Measurements from ENCODE around the gene GNG14. TPM values are rescaled to one million over a fixed set of nuclear protein-coding genes. Genes with fewer than 3 reads are reported as not detected.

The GNG14 gene
- total RNA-seq, 1 experiment from 2014 or later = not detected

DNA sequence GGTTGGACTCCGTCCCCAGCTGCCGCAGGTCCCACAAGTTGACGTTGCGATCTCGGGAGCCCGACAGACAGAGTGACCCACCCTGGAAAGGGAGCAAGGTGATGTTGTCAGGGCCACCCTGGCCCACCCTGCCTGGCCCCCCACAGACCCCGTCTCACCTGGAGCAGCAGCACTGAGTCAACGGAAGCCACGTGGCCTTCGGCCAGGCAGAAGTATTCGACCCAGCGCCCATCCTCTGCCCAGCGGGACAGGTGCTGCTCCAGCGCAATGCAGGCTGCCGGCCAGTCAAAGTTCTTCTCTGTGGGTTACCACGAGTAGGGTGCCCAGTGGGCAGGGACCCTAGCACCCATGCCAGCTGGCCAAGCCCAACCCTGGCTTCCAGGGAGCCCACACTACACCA lies 6.8 kb downstream of the GNG14 start:
- Histone ChIP-seq H3K27me3 (ENCODE audit: insufficient read depth, low read depth) (no peaks in the 10 kb centered on the region), H4K20me1 (ENCODE audit: insufficient read depth) (no peaks in the 10 kb centered on the region), H3K4me2 (peak overlapping the region; percentile 95), H3K9me3 (ENCODE audit: insufficient read depth, low read depth) (no peaks in the 10 kb centered on the region), H3K36me3 (ENCODE audit: low read depth) (no peaks in the 10 kb centered on the region; the same call in 1 of the 2 replicates), H3K4me1 (replicated peaks; ENCODE audit: insufficient read depth) (peaks cover 8% of the 10 kb centered on the region; the same call in 1 of the 2 replicates), H3F3A (ENCODE audit: insufficient read depth, low read depth) (peaks cover 35% of the 10 kb centered on the region; the same call in 1 of the 2 replicates), H2AFZ (no peak overlapping the region), H3K4me3 (no peak overlapping the region; the same call in 1 of the 2 replicates), H3K79me2 (ENCODE audit: low read depth) (peaks cover 26% of the 10 kb centered on the region), H3K9me2 (ENCODE audit: insufficient read depth) (no peaks in the 10 kb centered on the region), H3K27ac (no peak overlapping the region)
- POLR2A ChIA-PET (ENCODE audit: unreplicated experiment) = interaction anchor here (0.7 kb wide), 1 partner anchor 41 kb away, joined by 12 read pairs; no protein-coding TSS in a partner anchor
- CTCF ChIA-PET = interaction anchor here (0.6 kb wide), 1 partner anchor 102 kb away, joined by 3 read pairs; no protein-coding TSS in a partner anchor
- BruUV-seq (replicated peaks) = no TSS peak
- intact Hi-C loops (cut with micrococcal nuclease; ENCODE audit: unreplicated experiment) = no loop called here
- TF ChIP-seq EZH2 (IDR thresholded peaks at IDR 0.05; ENCODE audit: low read depth) = no peak
- TF ChIP-seq, protein P1, sequence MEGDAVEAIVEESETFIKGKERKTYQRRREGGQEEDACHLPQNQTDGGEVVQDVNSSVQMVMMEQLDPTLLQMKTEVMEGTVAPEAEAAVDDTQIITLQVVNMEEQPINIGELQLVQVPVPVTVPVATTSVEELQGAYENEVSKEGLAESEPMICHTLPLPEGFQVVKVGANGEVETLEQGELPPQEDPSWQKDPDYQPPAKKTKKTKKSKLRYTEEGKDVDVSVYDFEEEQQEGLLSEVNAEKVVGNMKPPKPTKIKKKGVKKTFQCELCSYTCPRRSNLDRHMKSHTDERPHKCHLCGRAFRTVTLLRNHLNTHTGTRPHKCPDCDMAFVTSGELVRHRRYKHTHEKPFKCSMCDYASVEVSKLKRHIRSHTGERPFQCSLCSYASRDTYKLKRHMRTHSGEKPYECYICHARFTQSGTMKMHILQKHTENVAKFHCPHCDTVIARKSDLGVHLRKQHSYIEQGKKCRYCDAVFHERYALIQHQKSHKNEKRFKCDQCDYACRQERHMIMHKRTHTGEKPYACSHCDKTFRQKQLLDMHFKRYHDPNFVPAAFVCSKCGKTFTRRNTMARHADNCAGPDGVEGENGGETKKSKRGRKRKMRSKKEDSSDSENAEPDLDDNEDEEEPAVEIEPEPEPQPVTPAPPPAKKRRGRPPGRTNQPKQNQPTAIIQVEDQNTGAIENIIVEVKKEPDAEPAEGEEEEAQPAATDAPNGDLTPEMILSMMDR (conservative IDR thresholded peaks at IDR 0.05) = no peak
- DNase-seq = no peak

DNA sequence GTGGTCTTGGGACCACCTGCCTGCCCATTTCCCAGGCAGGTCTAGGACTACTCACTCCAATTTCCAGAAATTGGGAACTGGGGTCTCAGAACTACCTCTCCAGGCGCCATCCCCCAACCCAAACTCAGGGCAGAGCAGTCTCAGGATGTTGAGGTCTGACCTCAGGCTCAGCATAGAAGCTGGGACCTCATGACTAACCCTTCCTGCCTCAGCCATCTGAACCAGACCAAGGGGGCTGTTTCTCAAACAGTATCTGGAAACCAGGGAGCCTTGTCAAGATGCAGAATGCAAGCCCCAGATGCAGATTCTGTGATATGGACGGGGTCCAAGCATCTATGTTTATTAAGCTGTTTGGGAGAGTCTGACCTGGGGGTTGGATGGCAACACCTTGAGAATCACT lies 7.3 kb downstream of the GNG14 start:
- no peak overlapping the region for H2AFZ ChIP-seq
- H3K27me3 ChIP-seq (ENCODE audit: insufficient read depth, low read depth) = no peaks in the 10 kb centered on the region
- peaks cover 36% of the 10 kb centered on the region; the same call in 1 of the 2 replicates for H3F3A ChIP-seq (ENCODE audit: insufficient read depth, low read depth)
- peak overlapping the region; percentile 95 for H3K4me2 ChIP-seq
- intact Hi-C loops (cut with micrococcal nuclease; ENCODE audit: unreplicated experiment) = no loop called here
- H3K4me3 ChIP-seq = peak overlapping the region; percentile 72
- ChIA-PET CTCF (interaction anchor here (0.6 kb wide), 1 partner anchor 101 kb away, joined by 3 read pairs; no protein-coding TSS in a partner anchor), POLR2A (ENCODE audit: unreplicated experiment) (no interaction called here)
- H3K9me3 ChIP-seq (ENCODE audit: insufficient read depth, low read depth) = no peaks in the 10 kb centered on the region
- H3K36me3 ChIP-seq (ENCODE audit: low read depth) = no peaks in the 10 kb centered on the region; the same call in 1 of the 2 replicates
- no TSS peak for BruUV-seq (replicated peaks)
- H3K4me1 ChIP-seq (replicated peaks; ENCODE audit: insufficient read depth) = peaks cover 8% of the 10 kb centered on the region; the same call in 1 of the 2 replicates
- H3K79me2 ChIP-seq (ENCODE audit: low read depth) = peaks cover 26% of the 10 kb centered on the region
- no peak overlapping the region for H3K27ac ChIP-seq
- no peaks in the 10 kb centered on the region for H3K9me2 ChIP-seq (ENCODE audit: insufficient read depth)
- no peak for DNase-seq
- TF ChIP-seq, protein P1 (conservative IDR thresholded peaks at IDR 0.05) = no peak
- no peak for TF ChIP-seq EZH2 (IDR thresholded peaks at IDR 0.05; ENCODE audit: low read depth)
- no peaks in the 10 kb centered on the region for H4K20me1 ChIP-seq (ENCODE audit: insufficient read depth)

DNA sequence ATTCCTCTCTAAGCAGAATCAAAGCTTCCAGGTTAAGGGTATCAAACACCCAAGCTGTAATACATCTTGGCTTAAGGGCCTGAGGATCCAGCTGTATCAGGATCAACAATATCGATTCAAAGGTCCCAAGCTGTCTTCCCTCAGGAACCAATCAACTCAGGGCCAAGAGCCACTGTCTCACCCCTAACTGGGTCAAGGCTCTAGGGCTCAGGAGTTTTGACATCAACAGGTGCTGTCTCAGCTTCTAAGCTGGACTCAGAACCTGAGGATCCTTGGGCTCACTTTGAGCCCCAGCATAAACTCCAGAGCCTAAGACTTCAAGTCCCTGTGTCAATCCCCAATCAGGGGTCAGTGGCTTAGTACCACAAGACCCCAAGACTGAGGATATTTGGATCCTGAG lies 7.7 kb downstream of the GNG14 start:
- TSS peak; percentile 10 for BruUV-seq (replicated peaks)
- DNase-seq = no peak
- ChIA-PET POLR2A (ENCODE audit: unreplicated experiment) (no interaction called here), CTCF (no interaction called here)
- Histone ChIP-seq H3K9me2 (ENCODE audit: insufficient read depth) (no peaks in the 10 kb centered on the region), H3K27ac (no peak overlapping the region), H3K9me3 (ENCODE audit: insufficient read depth, low read depth) (no peaks in the 10 kb centered on the region), H3K79me2 (ENCODE audit: low read depth) (peaks cover 26% of the 10 kb centered on the region), H3K4me1 (replicated peaks; ENCODE audit: insufficient read depth) (peaks cover 8% of the 10 kb centered on the region; the same call in 1 of the 2 replicates), H3K4me3 (peak overlapping the region; percentile 72), H3K36me3 (ENCODE audit: low read depth) (no peaks in the 10 kb centered on the region; the same call in 1 of the 2 replicates), H3K27me3 (ENCODE audit: insufficient read depth, low read depth) (no peaks in the 10 kb centered on the region), H4K20me1 (ENCODE audit: insufficient read depth) (no peaks in the 10 kb centered on the region), H2AFZ (peak overlapping the region; percentile 73), H3K4me2 (peak overlapping the region; percentile 95), H3F3A (ENCODE audit: insufficient read depth, low read depth) (peaks cover 36% of the 10 kb centered on the region; the same call in 1 of the 2 replicates)
- intact Hi-C loops (cut with micrococcal nuclease; ENCODE audit: unreplicated experiment) = no loop called here
- no peak for TF ChIP-seq EZH2 (IDR thresholded peaks at IDR 0.05; ENCODE audit: low read depth)
- TF ChIP-seq, protein P1 (conservative IDR thresholded peaks at IDR 0.05) = no peak

All from PC-9 (cell line).